Colonic mucosa (tissue), 4 donors: ENCODE measurements around the gene PKNOX2. TPM values are rescaled to one million over a fixed set of nuclear protein-coding genes. Genes with fewer than 3 reads are reported as not detected.

Experiments used
- DNase-seq: peaks from one replicate; pipeline ENCODE4 v3.0.0-alpha.2; 2020
- H3K27ac ChIP-seq: fragments of 200-600 bp; one replicate; pipeline ENCODE4 v1.8.0; 2021
- H3K27me3 ChIP-seq: fragments of 200-600 bp; one replicate; pipeline ENCODE4 v1.8.0; 2021
- H3K36me3 ChIP-seq: fragments of 200-600 bp; one replicate; pipeline ENCODE4 v1.8.0; 2021
- H3K4me1 ChIP-seq: fragments of 200-600 bp; one replicate; pipeline ENCODE4 v1.8.0; 2021; ENCODE audit warnings: mild to moderate bottlenecking
- H3K4me3 ChIP-seq: fragments of 200-600 bp; one replicate; pipeline ENCODE4 v1.8.0; 2021
- H3K9ac ChIP-seq, 2 donors: one replicate each; pipeline ENCODE4 v1.7.0; 2013; ENCODE audit warnings: control low read depth in 2 of 2, low read depth in 2 of 2, low read length in 2 of 2
- H3K9me3 ChIP-seq: fragments of 200-600 bp; one replicate; pipeline ENCODE4 v1.8.0; 2021
- CTCF ChIP-seq: fragments of 200-600 bp; IDR thresholded peaks from one replicate; pipeline ENCODE4 v1.8.0; 2022; ENCODE audit warnings: antibody characterized with exemption, mild to moderate bottlenecking
- intact Hi-C: fragments of 100-400 bp; cut with DNase I; formaldehyde crosslinking; loops from one replicate; pipeline ENCODE4 v1.14.1; 2022
- total RNA-seq, 2 donors: library from RNA; stranded (reverse); fragmentation: NEBNext Ultra II Directional in 1 of 2; extraction: Animal tissue kit (Norgen Biotek cat#: 25700) in 1 of 2; gene quantifications; one replicate each; pipeline ENCODE4 v1.2.1, GENCODE V29; 2021
- donor health status: healthy.
- donor health status: DM: no; HTN: no; CAD: no.
- donor health status: DM: no; HTN: no; CAD: no.

The PKNOX2 gene
- total RNA-seq, 2 donors from 2014 or later, result 0.52 to 1.3 TPM

DNA sequence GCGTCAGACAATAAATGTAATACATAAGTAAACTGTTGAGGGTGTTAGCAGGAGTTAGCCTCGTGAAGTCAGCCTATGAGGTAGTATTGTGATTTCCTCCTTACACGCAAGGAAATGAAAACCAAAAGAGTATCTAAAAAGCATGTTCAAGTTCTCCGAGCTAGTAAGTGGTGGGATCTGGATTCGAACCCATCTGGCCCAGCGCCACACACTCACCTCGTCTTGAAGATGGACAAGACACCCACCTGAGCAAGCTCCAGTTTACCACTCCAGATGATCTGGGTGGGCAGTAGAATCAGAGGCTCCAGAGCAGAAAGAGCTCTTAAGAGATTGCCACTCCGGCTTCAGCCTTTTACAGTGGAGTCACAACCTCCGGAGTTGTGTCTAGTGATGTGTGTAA is 140.3 kb downstream of the PKNOX2 start:
- DNase-seq, result no peak
- TF ChIP-seq CTCF, result no peak
- Histone ChIP-seq H3K36me3 (no peaks in the 10 kb centered on the region), H3K9ac (no peak overlapping the region), H3K9me3 (no peaks in the 10 kb centered on the region), H3K4me1 (no peaks in the 10 kb centered on the region), H3K27ac (no peak overlapping the region), H3K27me3 (no peaks in the 10 kb centered on the region), H3K4me3 (no peak overlapping the region)
- intact Hi-C loops, result no loop called here

- Histone ChIP-seq H3K9me3 (no peaks in the 10 kb centered on the region), H3K27ac (no peak overlapping the region), H3K36me3 (no peaks in the 10 kb centered on the region), H3K4me1 (no peaks in the 10 kb centered on the region), H3K9ac (no peak overlapping the region), H3K4me3 (no peak overlapping the region), H3K27me3 (no peaks in the 10 kb centered on the region)
- intact Hi-C loops, result no loop called here
- TF ChIP-seq CTCF, result no peak
- no peak for DNase-seq
These were observed 140.8 kb downstream of the PKNOX2 start for GRCh38 chr11:125305345-125305744.

DNA sequence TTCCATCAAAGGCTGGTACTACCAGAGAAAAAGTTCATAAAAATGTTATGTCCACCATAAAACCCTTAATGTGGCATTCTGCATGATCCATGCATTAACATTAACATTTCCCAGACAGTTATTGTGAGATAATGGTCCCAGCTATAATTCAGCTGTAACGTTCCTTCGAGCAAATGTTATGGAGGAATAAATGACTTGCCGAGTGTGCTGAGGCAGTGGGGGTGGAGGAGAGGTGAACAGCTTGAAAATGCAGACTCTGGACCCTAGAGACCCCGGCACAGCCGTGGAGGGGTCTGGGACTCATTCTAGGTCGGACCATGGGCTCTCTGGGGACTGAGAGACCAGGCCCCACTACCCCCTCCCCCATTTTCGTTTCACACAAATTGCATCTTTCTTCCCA is 141.9 kb downstream of the PKNOX2 start:
- no peak overlapping the region for H3K4me3 ChIP-seq
- H3K27ac ChIP-seq, result no peak overlapping the region
- DNase-seq, result no peak
- no peaks in the 10 kb centered on the region for H3K9me3 ChIP-seq
- H3K4me1 ChIP-seq, result no peaks in the 10 kb centered on the region
- TF ChIP-seq CTCF, result no peak
- intact Hi-C loops, result no loop called here
- H3K27me3 ChIP-seq, result no peaks in the 10 kb centered on the region
- no peak overlapping the region for H3K9ac ChIP-seq
- no peaks in the 10 kb centered on the region for H3K36me3 ChIP-seq

GRCh38 chr11:125308246-125308645 is 143.7 kb downstream of the PKNOX2 start:
- no peak overlapping the region for H3K9ac ChIP-seq
- TF ChIP-seq CTCF, result no peak
- DNase-seq, result no peak
- no peaks in the 10 kb centered on the region for H3K4me1 ChIP-seq
- H3K27me3 ChIP-seq, result no peaks in the 10 kb centered on the region
- no peaks in the 10 kb centered on the region for H3K36me3 ChIP-seq
- H3K4me3 ChIP-seq, result no peak overlapping the region
- intact Hi-C loops, result no loop called here
- H3K9me3 ChIP-seq, result no peaks in the 10 kb centered on the region
- no peak overlapping the region for H3K27ac ChIP-seq

DNA sequence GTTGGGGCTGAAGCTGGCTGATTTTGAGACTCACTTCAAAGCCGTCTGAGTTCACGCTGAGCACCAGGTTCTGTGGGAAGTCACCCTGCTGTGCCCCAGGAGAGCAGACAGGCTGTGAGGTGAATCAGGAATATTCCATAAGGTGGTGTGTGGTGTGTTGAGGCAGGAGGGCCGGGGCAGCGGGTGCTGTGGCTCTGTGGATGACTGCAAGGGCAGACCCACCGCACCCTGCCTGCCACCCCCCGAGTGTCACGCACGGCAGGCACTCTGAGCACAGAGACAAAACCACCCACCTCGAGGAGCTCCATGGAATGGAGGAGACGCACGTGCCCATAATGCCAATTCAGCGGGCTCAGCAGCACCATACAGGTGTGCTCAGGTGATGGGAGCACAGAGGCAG is 147.8 kb downstream of the PKNOX2 start:
- Histone ChIP-seq H3K27ac (no peak overlapping the region), H3K4me3 (no peak overlapping the region), H3K9me3 (no peaks in the 10 kb centered on the region), H3K9ac (no peak overlapping the region), H3K36me3 (no peaks in the 10 kb centered on the region), H3K4me1 (no peaks in the 10 kb centered on the region), H3K27me3 (no peaks in the 10 kb centered on the region)
- intact Hi-C loops, result no loop called here
- no peak for TF ChIP-seq CTCF
- DNase-seq, result no peak

GRCh38 chr11:125312812-125313211 is 148.3 kb downstream of the PKNOX2 start:
- Histone ChIP-seq H3K4me1 (no peaks in the 10 kb centered on the region), H3K9me3 (no peaks in the 10 kb centered on the region)
- no peak for DNase-seq

More at GRCh38 chr11:125312812-125313211, 148.3 kb downstream of the PKNOX2 start:
- Histone ChIP-seq H3K27ac (no peak overlapping the region), H3K9ac (no peak overlapping the region), H3K36me3 (no peaks in the 10 kb centered on the region), H3K4me3 (no peak overlapping the region), H3K27me3 (no peaks in the 10 kb centered on the region)
- intact Hi-C loops, result no loop called here
- no peak for TF ChIP-seq CTCF
